GM12873 (cell line): ENCODE results near the gene ING4.

Experiments used
- CTCF ChIP-seq: IDR thresholded peaks from 2 replicates; pipeline ENCODE4 v1.5.1; 2012; ENCODE audit warnings: low read depth, mild to moderate bottlenecking, moderate library complexity, low read length, control low read depth; ENCODE audit not compliant: insufficient read depth; ENCODE audit errors: missing control alignments

Gene ING4

GRCh38 chr12:6608592-6609281 lies 54.2 kb downstream of the ING4 start:
- no peak for TF ChIP-seq CTCF

- no peak for TF ChIP-seq CTCF
Measured at GRCh38 chr12:6607751-6608591, 54.9 kb downstream of the ING4 start.

- no peak for TF ChIP-seq CTCF
Measured at GRCh38 chr12:6606331-6607131, 56.4 kb downstream of the ING4 start.

- TF ChIP-seq CTCF, result no peak
Measured at GRCh38 chr12:6605421-6606330, 57.2 kb downstream of the ING4 start.

- TF ChIP-seq CTCF, result no peak
Measured at GRCh38 chr12:6604259-6605029, 58.5 kb downstream of the ING4 start.

GRCh38 chr12:6603095-6603567 lies 59.8 kb downstream of the ING4 start:
- no peak for TF ChIP-seq CTCF
